Measurements from ENCODE around the gene AUTS2. TPM values are rescaled to one million over a fixed set of nuclear protein-coding genes. Genes with fewer than 3 reads are reported as not detected.

Gene AUTS2
- total and polyA plus RNA-seq, 4 experiments from 2014 or later: 3.4 to 35.2 (median 25.5) TPM

DNA sequence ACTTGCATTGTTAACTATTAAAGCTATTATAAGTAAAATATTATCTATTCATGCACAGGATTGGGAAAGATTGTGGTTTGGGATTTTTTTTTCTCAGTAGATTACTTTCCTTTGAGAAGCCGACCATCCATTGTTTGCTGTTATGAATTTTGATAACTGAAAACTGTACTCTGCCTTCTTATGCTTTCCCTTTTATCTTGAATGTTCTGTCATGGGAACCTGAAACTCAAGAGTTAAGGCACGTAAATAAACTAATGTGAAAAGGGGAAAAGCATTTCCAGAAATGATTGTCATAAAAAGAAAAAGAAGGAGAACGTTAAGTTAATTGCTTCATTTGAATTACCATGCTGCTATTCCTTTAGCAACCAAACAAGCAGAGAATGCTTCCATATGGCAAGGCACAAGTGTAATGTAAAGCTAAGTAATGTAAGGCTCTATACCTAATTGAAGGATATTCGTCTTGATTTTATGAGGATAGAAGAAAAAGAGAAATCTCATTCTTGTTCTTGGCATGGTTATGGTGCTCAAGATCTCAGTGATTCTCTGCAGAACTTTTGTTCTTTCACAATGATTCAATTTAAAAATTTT, 370.8 kb downstream of the AUTS2 start:
- peaks cover 3 to 8% of the 10 kb centered on the region in 2 donors for H3K27me3 Mint-ChIP-seq
- H3K36me3 Mint-ChIP-seq: no peaks in the 10 kb centered on the region
- no peak overlapping the region for H3K4me3 ChIP-seq (ENCODE audit: low read length in 2 of 2)
- no peaks in the 10 kb centered on the region for H3K9me3 ChIP-seq (ENCODE audit: control insufficient read depth in 1 of 2, low read length in 2 of 2)
- H3K27ac Mint-ChIP-seq: no peak overlapping the region
- no peaks in the 10 kb centered on the region for H3K4me1 ChIP-seq (ENCODE audit: insufficient read depth, low read length)
- no peaks in the 10 kb centered on the region for H3K4me1 Mint-ChIP-seq
- no peaks in the 10 kb centered on the region for H3K36me3 ChIP-seq (ENCODE audit: insufficient read depth, low read length)
- H3K27me3 ChIP-seq (ENCODE audit: insufficient read depth, low read length): no peaks in the 10 kb centered on the region
- peaks cover 0 to 3% (median 0%) of the 10 kb centered on the region in 8 donors for H3K9me3 Mint-ChIP-seq
- no peak overlapping the region for H3K27ac ChIP-seq (ENCODE audit: low read depth, low read length)
- ChIA-PET CTCF (ENCODE audit: partially characterized antibody) (no interaction called here), POLR2A (ENCODE audit: partially characterized antibody) (no interaction called here)
- H3K4me3 Mint-ChIP-seq: no peak overlapping the region
- intact Hi-C loops (cut with micrococcal nuclease): no loop called here
- DNase-seq: no peak

DNA sequence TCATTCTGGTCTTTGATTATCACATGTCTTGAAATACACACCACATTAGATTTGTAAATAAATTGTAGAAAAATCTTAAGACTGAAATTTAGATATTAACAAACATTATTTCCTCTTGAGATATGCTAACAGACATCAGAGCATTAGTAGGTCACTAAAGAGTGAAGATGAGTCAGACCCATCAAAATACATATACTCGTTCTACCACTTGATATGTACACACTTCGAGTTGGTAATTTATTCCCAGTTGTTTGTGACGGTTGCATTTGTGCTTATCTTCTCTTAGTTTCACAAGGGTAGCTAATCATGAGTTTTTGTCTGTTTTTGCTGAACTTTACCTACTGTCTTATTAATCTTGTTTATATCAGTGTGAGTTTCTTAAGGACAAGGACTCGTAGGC, 383.4 kb downstream of the AUTS2 start:
- no peaks in the 10 kb centered on the region for H3K36me3 Mint-ChIP-seq
- intact Hi-C loops (cut with micrococcal nuclease): no loop called here
- DNase-seq: no peak
- ChIA-PET POLR2A (ENCODE audit: partially characterized antibody) (no interaction called here), CTCF (ENCODE audit: partially characterized antibody) (no interaction called here)
- H3K9me3 ChIP-seq (ENCODE audit: control insufficient read depth in 1 of 2, low read length in 2 of 2): no peaks in the 10 kb centered on the region
- H3K4me3 Mint-ChIP-seq: no peak overlapping the region
- H3K27ac ChIP-seq (ENCODE audit: low read depth, low read length): no peak overlapping the region
- H3K4me1 Mint-ChIP-seq: no peaks in the 10 kb centered on the region
- H3K4me1 ChIP-seq (ENCODE audit: insufficient read depth, low read length): no peaks in the 10 kb centered on the region
- no peaks in the 10 kb centered on the region for H3K27me3 ChIP-seq (ENCODE audit: insufficient read depth, low read length)
- H3K9me3 Mint-ChIP-seq: peaks cover 0 to 17% (median 5%) of the 10 kb centered on the region in 8 donors
- no peaks in the 10 kb centered on the region for H3K36me3 ChIP-seq (ENCODE audit: insufficient read depth, low read length)
- H3K27ac Mint-ChIP-seq: no peak overlapping the region
- H3K27me3 Mint-ChIP-seq: peaks cover 0 to 4% of the 10 kb centered on the region in 2 donors
- no peak overlapping the region for H3K4me3 ChIP-seq (ENCODE audit: low read length in 2 of 2)

DNA sequence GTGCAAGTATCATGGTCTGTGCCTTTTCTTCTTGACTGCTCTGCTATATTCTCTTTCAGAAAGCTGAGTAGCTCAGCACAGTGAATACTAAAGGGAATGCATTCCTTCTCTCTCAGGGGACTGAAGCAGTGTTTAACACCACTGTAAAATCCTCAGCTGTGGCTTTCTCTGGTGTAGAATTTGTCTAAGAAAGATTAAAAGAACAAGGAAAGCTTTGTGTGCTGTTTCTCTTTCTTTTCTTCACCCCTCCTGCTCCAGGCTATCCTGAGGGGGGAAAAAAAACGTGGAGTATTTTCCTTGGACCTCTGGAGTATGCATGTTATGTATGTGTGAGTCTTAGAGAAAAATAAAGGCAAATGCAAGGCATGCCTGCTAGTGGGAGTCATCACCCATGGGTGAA, 383.9 kb downstream of the AUTS2 start:
- no peaks in the 10 kb centered on the region for H3K27me3 ChIP-seq (ENCODE audit: insufficient read depth, low read length)

DNA sequence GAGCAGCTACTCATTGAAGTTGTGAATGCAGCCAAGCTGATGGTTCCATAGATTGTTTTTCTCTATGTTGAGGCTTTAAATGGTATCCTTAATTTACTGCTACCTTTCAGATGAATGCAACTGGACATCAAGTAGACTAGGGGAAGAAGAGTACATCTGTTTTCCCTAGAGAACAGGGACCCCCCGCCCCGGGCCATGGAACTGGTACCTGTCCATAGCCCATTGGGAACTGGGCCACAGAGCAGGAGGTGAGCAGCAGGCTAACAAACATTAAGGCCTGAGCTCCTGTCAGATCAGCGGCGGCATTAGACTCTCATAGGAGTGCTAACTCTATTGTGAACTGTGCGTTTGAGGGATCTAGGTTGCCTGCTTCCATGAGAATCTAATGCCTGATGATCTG, 391.3 kb downstream of the AUTS2 start:
- no peaks in the 10 kb centered on the region for H3K9me3 ChIP-seq (ENCODE audit: control insufficient read depth in 1 of 2, low read length in 2 of 2)
- POLR2A ChIA-PET (ENCODE audit: partially characterized antibody): no interaction called here
- no peaks in the 10 kb centered on the region for H3K36me3 Mint-ChIP-seq
- H3K27me3 Mint-ChIP-seq: no peaks in the 10 kb centered on the region
- no peaks in the 10 kb centered on the region for H3K4me1 Mint-ChIP-seq
- H3K4me1 ChIP-seq (ENCODE audit: insufficient read depth, low read length): no peaks in the 10 kb centered on the region
- no peak overlapping the region for H3K4me3 ChIP-seq (ENCODE audit: low read length in 2 of 2)
- no peak overlapping the region for H3K27ac Mint-ChIP-seq
- intact Hi-C loops (cut with micrococcal nuclease): no loop called here
- peaks cover 0 to 9% (median 0%) of the 10 kb centered on the region in 8 donors for H3K9me3 Mint-ChIP-seq
- DNase-seq: no peak
- H3K4me3 Mint-ChIP-seq: no peak overlapping the region
- no peaks in the 10 kb centered on the region for H3K27me3 ChIP-seq (ENCODE audit: insufficient read depth, low read length)
- CTCF ChIA-PET (ENCODE audit: partially characterized antibody): no interaction called here
- no peak overlapping the region for H3K27ac ChIP-seq (ENCODE audit: low read depth, low read length)
- H3K36me3 ChIP-seq (ENCODE audit: insufficient read depth, low read length): no peaks in the 10 kb centered on the region

More for the DNA sequence above, 383.9 kb downstream of the AUTS2 start:
- Histone ChIP-seq H3K9me3 (ENCODE audit: control insufficient read depth in 1 of 2, low read length in 2 of 2) (no peaks in the 10 kb centered on the region), H3K4me3 (ENCODE audit: low read length in 2 of 2) (no peak overlapping the region), H3K27ac (ENCODE audit: low read depth, low read length) (no peak overlapping the region), H3K36me3 (ENCODE audit: insufficient read depth, low read length) (no peaks in the 10 kb centered on the region), H3K4me1 (ENCODE audit: insufficient read depth, low read length) (no peaks in the 10 kb centered on the region)
- Mint-ChIP-seq H3K27me3 (peaks cover 0 to 4% of the 10 kb centered on the region in 2 donors), H3K4me3 (no peak overlapping the region), H3K27ac (no peak overlapping the region), H3K9me3 (peaks cover 0 to 17% (median 4%) of the 10 kb centered on the region in 8 donors), H3K4me1 (no peaks in the 10 kb centered on the region), H3K36me3 (no peaks in the 10 kb centered on the region)
- intact Hi-C loops (cut with micrococcal nuclease): no loop called here
- CTCF ChIA-PET (ENCODE audit: partially characterized antibody): no interaction called here
- POLR2A ChIA-PET (ENCODE audit: partially characterized antibody): no interaction called here
- DNase-seq: no peak

DNA sequence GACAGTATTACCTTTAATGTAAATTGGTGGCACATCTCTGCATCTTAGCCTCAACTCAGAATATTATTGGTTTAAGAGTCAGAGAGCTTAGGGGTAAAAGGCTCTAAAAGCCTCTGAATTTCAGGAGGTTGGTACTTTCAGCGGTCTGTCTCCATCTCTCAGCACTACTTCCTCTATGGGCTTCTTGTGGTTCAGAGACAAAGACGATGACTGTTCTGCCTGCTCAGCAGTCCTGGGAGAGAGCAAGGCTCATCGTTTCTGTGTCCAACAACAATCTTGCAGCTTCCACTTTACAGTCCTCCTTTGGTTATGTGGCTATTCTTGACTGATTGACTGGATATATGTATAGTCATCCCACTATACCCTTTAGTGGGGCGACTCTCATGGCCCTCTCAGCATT, 394.7 kb downstream of the AUTS2 start:
- no peaks in the 10 kb centered on the region for H3K36me3 ChIP-seq (ENCODE audit: insufficient read depth, low read length)
- Mint-ChIP-seq H3K9me3 (peaks cover 0 to 1% (median 0%) of the 10 kb centered on the region in 8 donors), H3K4me1 (no peaks in the 10 kb centered on the region), H3K4me3 (no peak overlapping the region), H3K27me3 (no peaks in the 10 kb centered on the region), H3K27ac (no peak overlapping the region), H3K36me3 (no peaks in the 10 kb centered on the region)
- DNase-seq: no peak
- H3K27ac ChIP-seq (ENCODE audit: low read depth, low read length): no peak overlapping the region
- H3K4me1 ChIP-seq (ENCODE audit: insufficient read depth, low read length): no peaks in the 10 kb centered on the region
- no peak overlapping the region for H3K4me3 ChIP-seq (ENCODE audit: low read length in 2 of 2)
- intact Hi-C loops (cut with micrococcal nuclease): no loop called here
- ChIA-PET CTCF (ENCODE audit: partially characterized antibody) (no interaction called here), POLR2A (ENCODE audit: partially characterized antibody) (no interaction called here)
- H3K9me3 ChIP-seq (ENCODE audit: control insufficient read depth in 1 of 2, low read length in 2 of 2): no peaks in the 10 kb centered on the region
- no peaks in the 10 kb centered on the region for H3K27me3 ChIP-seq (ENCODE audit: insufficient read depth, low read length)

DNA sequence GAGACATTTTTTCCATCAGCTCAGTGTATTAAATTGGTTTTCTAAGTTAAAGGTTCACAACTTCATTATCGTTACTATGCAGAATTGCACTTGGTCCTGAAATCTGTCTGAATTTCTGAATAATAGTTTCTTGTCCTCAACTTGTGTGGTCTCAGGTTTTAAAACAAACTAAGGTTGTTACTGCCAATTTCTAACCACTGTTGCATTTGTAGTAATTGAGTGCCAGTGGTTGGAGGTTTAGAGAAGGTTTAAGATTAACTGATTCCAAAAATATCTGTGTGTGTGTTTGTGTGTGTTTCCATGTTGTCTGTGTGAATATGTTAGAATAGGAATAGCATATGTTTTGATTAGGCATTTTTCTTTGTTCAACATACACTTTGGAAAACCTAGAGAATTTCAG, 395.9 kb downstream of the AUTS2 start:
- CTCF ChIA-PET (ENCODE audit: partially characterized antibody): no interaction called here
- no peaks in the 10 kb centered on the region for H3K9me3 ChIP-seq (ENCODE audit: control insufficient read depth in 1 of 2, low read length in 2 of 2)

DNA sequence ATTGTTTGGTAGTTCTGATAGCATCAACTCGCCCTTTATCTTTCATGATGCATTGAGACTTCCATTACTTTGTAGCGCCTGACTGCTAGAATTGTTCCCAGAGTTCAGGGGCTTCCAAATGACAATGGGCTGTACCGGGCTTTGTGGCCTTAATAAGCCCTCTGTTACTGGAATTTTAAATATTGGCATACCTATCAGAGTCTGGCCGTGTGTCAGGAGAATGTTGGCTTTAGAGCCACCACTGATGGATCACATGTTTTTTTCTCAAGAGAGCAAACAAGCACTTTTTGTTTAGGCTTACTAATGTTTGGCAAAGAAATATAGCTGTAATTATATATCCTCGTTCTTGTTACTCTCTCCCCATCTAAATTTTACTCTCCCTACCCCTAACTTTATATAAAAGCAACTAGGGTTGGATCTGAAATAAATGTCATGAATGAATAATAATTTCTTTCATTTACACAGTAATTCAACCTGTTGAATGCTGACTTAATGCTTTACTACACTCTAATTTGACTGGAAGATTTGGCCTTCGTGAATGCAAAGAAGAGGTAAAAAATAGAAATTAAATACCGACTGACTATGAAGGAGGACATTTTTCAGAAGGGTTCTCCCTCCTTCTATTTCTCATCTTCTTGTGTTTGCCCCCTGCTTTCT, 396.7 kb downstream of the AUTS2 start:
- H3K9me3 Mint-ChIP-seq: peaks cover 0 to 1% (median 0%) of the 10 kb centered on the region in 8 donors
- POLR2A ChIA-PET (ENCODE audit: partially characterized antibody): no interaction called here
- CTCF ChIA-PET (ENCODE audit: partially characterized antibody): no interaction called here

More for the DNA sequence above, 395.9 kb downstream of the AUTS2 start:
- peaks cover 0 to 1% (median 0%) of the 10 kb centered on the region in 8 donors for H3K9me3 Mint-ChIP-seq
- H3K4me1 Mint-ChIP-seq: no peaks in the 10 kb centered on the region
- H3K4me3 ChIP-seq (ENCODE audit: low read length in 2 of 2): no peak overlapping the region
- no peaks in the 10 kb centered on the region for H3K27me3 ChIP-seq (ENCODE audit: insufficient read depth, low read length)
- no peaks in the 10 kb centered on the region for H3K27me3 Mint-ChIP-seq
- H3K27ac ChIP-seq (ENCODE audit: low read depth, low read length): no peak overlapping the region
- H3K4me1 ChIP-seq (ENCODE audit: insufficient read depth, low read length): no peaks in the 10 kb centered on the region
- no peak for DNase-seq
- POLR2A ChIA-PET (ENCODE audit: partially characterized antibody): no interaction called here
- H3K36me3 Mint-ChIP-seq: no peaks in the 10 kb centered on the region
- intact Hi-C loops (cut with micrococcal nuclease): no loop called here
- no peak overlapping the region for H3K4me3 Mint-ChIP-seq
- no peaks in the 10 kb centered on the region for H3K36me3 ChIP-seq (ENCODE audit: insufficient read depth, low read length)
- no peak overlapping the region for H3K27ac Mint-ChIP-seq

More for the DNA sequence above, 396.7 kb downstream of the AUTS2 start:
- Histone ChIP-seq H3K36me3 (ENCODE audit: insufficient read depth, low read length) (no peaks in the 10 kb centered on the region), H3K9me3 (ENCODE audit: control insufficient read depth in 1 of 2, low read length in 2 of 2) (no peaks in the 10 kb centered on the region), H3K27ac (ENCODE audit: low read depth, low read length) (no peak overlapping the region), H3K4me1 (ENCODE audit: insufficient read depth, low read length) (no peaks in the 10 kb centered on the region), H3K4me3 (ENCODE audit: low read length in 2 of 2) (no peak overlapping the region), H3K27me3 (ENCODE audit: insufficient read depth, low read length) (no peaks in the 10 kb centered on the region)
- Mint-ChIP-seq H3K4me1 (no peaks in the 10 kb centered on the region), H3K27ac (no peak overlapping the region), H3K27me3 (no peaks in the 10 kb centered on the region), H3K4me3 (no peak overlapping the region), H3K36me3 (no peaks in the 10 kb centered on the region)
- intact Hi-C loops (cut with micrococcal nuclease): no loop called here
- DNase-seq: no peak

Data from CD4-positive, alpha-beta memory T cell (primary cell).